H1 (cell line): ENCODE data around the gene SLC25A31. TPM values are rescaled to one million over a fixed set of nuclear protein-coding genes. Genes with fewer than 3 reads are reported as not detected.
A peak's percentile ranks its signal among the peaks of the same experiment; 100 is the strongest.

ENCODE experiments used
- CTCF ChIA-PET: fragments of 300-600 bp; sonication (Branson Sonifier 250); formaldehyde crosslinking; loops from one replicate; lab custom pipeline; 2021; ENCODE audit not compliant: partially characterized antibody; lab: Charles Lee
- POLR2A ChIA-PET: fragments of 300-600 bp; sonication (Branson Sonifier 250); formaldehyde crosslinking; loops from one replicate; lab custom pipeline; 2021; ENCODE audit warnings: inconsistent platforms; ENCODE audit not compliant: partially characterized antibody; lab: Charles Lee
- DNase-seq, 2 experiments: peaks; one replicate each; pipeline versions ENCODE4 v3.0.0 to v3.0.0-alpha.2; 2010 to 2022; ENCODE audit warnings: low spot score in 2 of 2, low read depth in 1 of 2, mixed read lengths in 1 of 2
- FAIRE-seq: peaks from 2 replicates; lab custom pipeline; 2011; peaks lifted over from hg19 to GRCh38; lab: Jason Lieb, UNC
- H2AFZ ChIP-seq: 2 replicates; pipeline ENCODE4 v1.8.1; 2012; ENCODE audit warnings: low read length, inconsistent platforms
- H2AK5ac ChIP-seq: 2 replicates; pipeline ENCODE4 v1.6.1; 2013; ENCODE audit warnings: low read depth, low read length
- H2BK120ac ChIP-seq: replicated peaks from 2 replicates; pipeline ENCODE3; 2013; ENCODE audit warnings: low read depth, low read length, inconsistent platforms
- H2BK12ac ChIP-seq: 2 replicates; pipeline ENCODE4 v1.6.1; 2013; ENCODE audit warnings: low read depth, low read length
- H2BK15ac ChIP-seq: 2 replicates; pipeline ENCODE4 v1.6.1; 2013; ENCODE audit warnings: low read length
- H2BK20ac ChIP-seq: 2 replicates; pipeline ENCODE4 v1.6.1; 2013; ENCODE audit warnings: low read length
- H2BK5ac ChIP-seq: 2 replicates; pipeline ENCODE4 v1.6.1; 2013; ENCODE audit warnings: low read depth, low read length
- H3K14ac ChIP-seq: 2 replicates; pipeline ENCODE4 v1.6.1; 2013; ENCODE audit warnings: inconsistent platforms; ENCODE audit not compliant: insufficient read length
- H3K18ac ChIP-seq: 2 replicates; pipeline ENCODE4 v1.6.1; 2013; ENCODE audit warnings: low read length; ENCODE audit errors: extremely low read depth
- H3K23ac ChIP-seq: 2 replicates; pipeline ENCODE4 v1.6.1; 2013; ENCODE audit warnings: inconsistent platforms; ENCODE audit not compliant: insufficient read length
- H3K23me2 ChIP-seq: 2 replicates; pipeline ENCODE4 v1.6.1; 2013; ENCODE audit warnings: low read depth, low read length
- H3K27ac ChIP-seq: 2 replicates; pipeline ENCODE4 v1.6.1; 2011; ENCODE audit warnings: low read depth, low read length, inconsistent platforms
- H3K27me3 ChIP-seq, 4 experiments: replicated peaks in 1 of 4; 1 replicate in 1 of 4; 2 replicates in 3 of 4; pipeline versions ENCODE4 v1.6.1 to v1.8.1; 2011 to 2013; ENCODE audit warnings: low read length in 3 of 4, mild to moderate bottlenecking in 3 of 4, inconsistent platforms in 2 of 4, mixed read lengths in 2 of 4, moderate library complexity in 1 of 4; ENCODE audit not compliant: control insufficient read depth in 3 of 4, insufficient read depth in 3 of 4; ENCODE audit errors: extremely low read depth in 1 of 4
- H3K36me3 ChIP-seq, 4 experiments: 2 replicates each; pipeline versions ENCODE4 v1.6.1 to v1.8.1; 2011 to 2013; ENCODE audit warnings: mild to moderate bottlenecking in 4 of 4, low read length in 3 of 4, moderate library complexity in 2 of 4, control low read depth in 1 of 4, inconsistent platforms in 1 of 4; ENCODE audit not compliant: insufficient read depth in 4 of 4, control insufficient read depth in 2 of 4
- H3K4ac ChIP-seq: replicated peaks from 2 replicates; pipeline ENCODE3; 2013; ENCODE audit warnings: low read length, low read depth, mixed read lengths, inconsistent platforms; ENCODE audit not compliant: insufficient read length
- H3K4me1 ChIP-seq, 4 experiments: replicated peaks in 1 of 4; 1 replicate in 1 of 4; 2 replicates in 3 of 4; pipeline versions ENCODE4 v1.6.1 to v1.8.1; 2011 to 2013; ENCODE audit warnings: low read length in 3 of 4, inconsistent platforms in 2 of 4, mixed read lengths in 1 of 4; ENCODE audit not compliant: insufficient read depth in 4 of 4, control insufficient read depth in 3 of 4
- H3K4me2 ChIP-seq, 2 experiments: 2 replicates each; pipeline versions ENCODE4 v1.6.1 to v1.8.1; 2011 to 2013; ENCODE audit warnings: low read depth in 2 of 2, low read length in 2 of 2, control low read depth in 1 of 2, inconsistent platforms in 1 of 2, mild to moderate bottlenecking in 1 of 2; ENCODE audit not compliant: insufficient read depth in 1 of 2
- H3K4me3 ChIP-seq, 4 experiments: fragments of 200-600, 300-600 bp in 1 of 4; sonication (generic), shearing (Covaris generic), sonication (Bioruptor Twin) in 1 of 4; 2 replicates each; pipeline versions ENCODE4 v1.5.1 to v1.8.1; 2011 to 2016; ENCODE audit warnings: low read length in 4 of 4, low read depth in 3 of 4, control low read depth in 2 of 4, inconsistent platforms in 2 of 4, mild to moderate bottlenecking in 2 of 4, mixed read lengths in 1 of 4, moderate library complexity in 1 of 4; ENCODE audit not compliant: insufficient read depth in 2 of 4; ENCODE audit errors: extremely low read depth in 1 of 4
- H3K56ac ChIP-seq: replicated peaks from 2 replicates; pipeline ENCODE3; 2013; ENCODE audit warnings: low read depth, mild to moderate bottlenecking, mixed read lengths, low read length, inconsistent platforms; ENCODE audit not compliant: insufficient read length
- H3K79me1 ChIP-seq: 2 replicates; pipeline ENCODE4 v1.6.1; 2013; ENCODE audit warnings: low read depth, low read length, control low read depth
- H3K79me2 ChIP-seq, 2 experiments: 2 replicates each; pipeline versions ENCODE4 v1.6.1 to v1.8.1; 2012 to 2013; ENCODE audit warnings: low read length in 2 of 2, mild to moderate bottlenecking in 2 of 2, inconsistent platforms in 1 of 2; ENCODE audit not compliant: insufficient read depth in 2 of 2, control insufficient read depth in 1 of 2
- H3K9ac ChIP-seq, 4 experiments: replicated peaks in 1 of 4; 1 replicate in 1 of 4; 2 replicates in 3 of 4; pipeline versions ENCODE4 v1.6.1 to v1.8.1; 2011 to 2013; ENCODE audit warnings: low read depth in 3 of 4, low read length in 3 of 4, control low read depth in 2 of 4, mild to moderate bottlenecking in 2 of 4, moderate library complexity in 2 of 4, inconsistent platforms in 1 of 4; ENCODE audit errors: extremely low read depth in 1 of 4
- H3K9me3 ChIP-seq, 2 experiments: 2 replicates each; pipeline versions ENCODE4 v1.6.1 to v1.8.1; 2012 to 2013; ENCODE audit warnings: mild to moderate bottlenecking in 2 of 2, moderate library complexity in 2 of 2, control low read depth in 1 of 2, inconsistent platforms in 1 of 2, low read depth in 1 of 2, low read length in 1 of 2, mixed read lengths in 1 of 2; ENCODE audit not compliant: insufficient read depth in 2 of 2
- H4K20me1 ChIP-seq, 2 experiments: replicated peaks in 1 of 2; 2 replicates each; pipeline versions ENCODE3 to v1.8.1; 2011 to 2013; ENCODE audit warnings: inconsistent platforms in 2 of 2, low read length in 2 of 2, mild to moderate bottlenecking in 1 of 2; ENCODE audit not compliant: insufficient read depth in 2 of 2, control insufficient read depth in 1 of 2
- H4K5ac ChIP-seq: 2 replicates; pipeline ENCODE4 v1.6.1; 2013; ENCODE audit warnings: low read length, low read depth, mixed read lengths, inconsistent platforms; ENCODE audit not compliant: insufficient read length
- H4K8ac ChIP-seq: 2 replicates; pipeline ENCODE4 v1.8.0; 2013; ENCODE audit warnings: mild to moderate bottlenecking, moderate library complexity, low read length, inconsistent platforms; ENCODE audit not compliant: insufficient read depth; ENCODE audit errors: extremely low read depth
- H4K91ac ChIP-seq: replicated peaks from 2 replicates; pipeline ENCODE3; 2013; ENCODE audit warnings: low read length, mixed read lengths, inconsistent platforms; ENCODE audit not compliant: insufficient read length
- CHD1 ChIP-seq: IDR thresholded peaks from 2 replicates; pipeline ENCODE4 v1.6.1; 2012; ENCODE audit warnings: low read depth, low read length, improper control_type of control experiment
- EP300 ChIP-seq, 2 experiments: IDR thresholded peaks; 1 replicate in 1 of 2; 2 replicates in 1 of 2; pipeline ENCODE4 v1.6.1; 2011 to 2012; ENCODE audit warnings: low read depth in 2 of 2, low read length in 2 of 2, mild to moderate bottlenecking in 2 of 2, borderline replicate concordance in 1 of 2, inconsistent platforms in 1 of 2, moderate library complexity in 1 of 2
- HDAC2 ChIP-seq, 2 experiments: fragments of 300-600 bp in 1 of 2; sonication (generic) in 1 of 2; IDR thresholded peaks; 2 replicates each; pipeline ENCODE4 v1.6.1; 2011 to 2012; ENCODE audit warnings: low read depth in 2 of 2, low read length in 2 of 2, mild to moderate bottlenecking in 2 of 2, moderate library complexity in 2 of 2, borderline replicate concordance in 1 of 2, inconsistent platforms in 1 of 2
- HDAC6 ChIP-seq: IDR thresholded peaks from one replicate; pipeline ENCODE4 v1.7.1; 2012; ENCODE audit warnings: low read depth, mild to moderate bottlenecking, inconsistent platforms, low read length, moderate library complexity
- KDM1A ChIP-seq: fragments of 200-600, 300-600 bp; sonication (generic); IDR thresholded peaks from 2 replicates; pipeline ENCODE4 v1.7.1; 2016; ENCODE audit warnings: mild to moderate bottlenecking, low read length, borderline replicate concordance
- NANOG ChIP-seq: IDR thresholded peaks from 2 replicates; pipeline ENCODE4 v1.6.1; 2011; ENCODE audit warnings: low read length, low read depth, mild to moderate bottlenecking, inconsistent platforms; ENCODE audit not compliant: insufficient read depth, poor library complexity, severe bottlenecking
- POLR2AphosphoS5 ChIP-seq: IDR thresholded peaks from 2 replicates; pipeline ENCODE4 v1.6.1; 2011; ENCODE audit warnings: low read depth, low read length
- SIX5 ChIP-seq: IDR thresholded peaks from 2 replicates; pipeline ENCODE4 v1.6.1; 2011; ENCODE audit warnings: mild to moderate bottlenecking, low read depth, low read length
- SP4 ChIP-seq: IDR thresholded peaks from 2 replicates; pipeline ENCODE4 v1.6.1; 2012; ENCODE audit warnings: low read length, inconsistent platforms
- TAF1 ChIP-seq: IDR thresholded peaks from 2 replicates; pipeline ENCODE4 v1.6.1; 2011; ENCODE audit warnings: mild to moderate bottlenecking, low read depth, low read length
- YY1 ChIP-seq: IDR thresholded peaks from 2 replicates; pipeline ENCODE4 v1.6.1; 2011; ENCODE audit warnings: low read depth, mild to moderate bottlenecking, low read length
- ZNF274 ChIP-seq: IDR thresholded peaks from 2 replicates; pipeline ENCODE4 v1.7.0; 2012; ENCODE audit warnings: low read length, borderline replicate concordance; ENCODE audit errors: extremely low read depth
- WGBS, 2 experiments: shearing (Covaris generic) in 1 of 2; methylation state at CpG; one replicate each; pipeline versions ENCODE4 v1.1.6 to v1.1.7; 2013 to 2015; ENCODE audit warnings: low lambda C conversion rate in 2 of 2, mixed read lengths in 2 of 2, inconsistent platforms in 1 of 2, low coverage in 1 of 2, missing lambda C conversion rate in 1 of 2; ENCODE audit not compliant: insufficient replicate concordance in 2 of 2, insufficient coverage in 1 of 2, insufficient read length in 1 of 2; ENCODE audit errors: extremely low coverage in 1 of 2, missing lambda C conversion rate in 1 of 2; 5-methylcytosine and 5-hydroxymethylcytosine counted together
- polyA plus RNA-seq, 7 experiments: library from polyadenylated mRNA; depleted of rRNA in 3 of 7; stranded (reverse) in 5 of 7; unstranded in 2 of 7; fragments of >200 nt in 5 of 7; fragments of 200-250 nt in 2 of 7; gene quantifications; 1 replicate in 5 of 7; 2 replicates in 1 of 7; 4 replicates in 1 of 7; pipeline versions ENCODE4 v1.2.1 to v1.2.3, GENCODE V29; 2011 to 2013; ENCODE audit warnings: missing spikeins in 2 of 7, mixed read lengths in 2 of 7
- total RNA-seq: library from RNA; stranded (reverse); fragmentation: NEBNext Ultra II Directional; extraction: Animal tissue kit (Norgen Biotek cat#: 25700); gene quantifications from 2 replicates; pipeline ENCODE4 v1.2.1, GENCODE V29; 2021
- TF ChIP-seq, protein P1 (sequence below): IDR thresholded peaks from 2 replicates; pipeline ENCODE4 v1.6.1; 2012; ENCODE audit warnings: inconsistent platforms

SLC25A31 gene
- total and polyA plus RNA-seq, 2 of the 8 experiments (the other 6 are each of a cell fraction or from before 2014, with no cell fraction given) = not detected

DNA sequence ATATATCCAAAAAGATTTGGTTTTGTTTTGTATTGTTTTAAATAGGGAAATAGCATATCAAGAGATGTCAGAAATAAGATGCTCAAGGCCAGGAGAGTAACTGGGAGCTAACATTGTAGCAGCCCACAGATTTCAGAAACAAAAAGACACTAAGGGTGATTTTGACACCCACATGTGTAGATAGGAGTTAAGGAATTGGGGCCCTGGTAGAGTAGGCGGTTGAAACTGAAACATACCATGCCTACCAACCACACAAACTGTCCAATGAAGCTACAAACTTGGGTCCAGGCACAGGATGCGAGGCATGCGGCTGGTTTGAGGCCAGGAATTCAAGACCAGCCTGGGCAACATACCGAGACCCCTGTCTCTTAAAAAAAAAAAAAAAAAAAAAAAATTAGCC, 45.6 kb downstream of the SLC25A31 start:
- Histone ChIP-seq H3K4me1 (peaks cover 0 to 5% (median 0%) of the 10 kb centered on the region in 4 experiments; a peak in 1 of 7 replicates), H3K27me3 (peaks cover 2 to 6% (median 5%) of the 10 kb centered on the region in 4 experiments; a peak in 6 of 7 replicates)
- no peak for TF ChIP-seq TAF1
- no peak for TF ChIP-seq KDM1A
- TF ChIP-seq, protein P1, sequence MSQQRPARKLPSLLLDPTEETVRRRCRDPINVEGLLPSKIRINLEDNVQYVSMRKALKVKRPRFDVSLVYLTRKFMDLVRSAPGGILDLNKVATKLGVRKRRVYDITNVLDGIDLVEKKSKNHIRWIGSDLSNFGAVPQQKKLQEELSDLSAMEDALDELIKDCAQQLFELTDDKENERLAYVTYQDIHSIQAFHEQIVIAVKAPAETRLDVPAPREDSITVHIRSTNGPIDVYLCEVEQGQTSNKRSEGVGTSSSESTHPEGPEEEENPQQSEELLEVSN = no peak
- no peak for TF ChIP-seq YY1
- no peak for TF ChIP-seq HDAC2 (IDR thresholded peaks at IDR 0.05; ENCODE audit: borderline replicate concordance in 1 of 2, low read depth in 2 of 2, low read length in 2 of 2)
- no peak for TF ChIP-seq EP300 (IDR thresholded peaks at IDR 0.05; ENCODE audit: borderline replicate concordance in 1 of 2, low read depth in 2 of 2, low read length in 2 of 2)
- no peak for TF ChIP-seq HDAC6
- TF ChIP-seq ZNF274 = no peak
- no peak for TF ChIP-seq NANOG
- TF ChIP-seq SP4 = no peak
- no peak for TF ChIP-seq CHD1
- TF ChIP-seq SIX5 = no peak
- TF ChIP-seq POLR2AphosphoS5 = no peak

More for the DNA sequence above, 45.6 kb downstream of the SLC25A31 start:
- H3K9me3 ChIP-seq = no peaks in the 10 kb centered on the region
- H2BK20ac ChIP-seq = no peak overlapping the region
- H3K14ac ChIP-seq = no peak overlapping the region
- no peak for FAIRE-seq
- H3K56ac ChIP-seq = no peak overlapping the region
- H3K23ac ChIP-seq = no peak overlapping the region
- 0 out of 2 replicates have a peak overlapping the region, but pooled peaks have one; percentile 20 for H2AFZ ChIP-seq
- H2BK12ac ChIP-seq = 0 out of 2 replicates have a peak overlapping the region, but pooled peaks have one; percentile 69
- H3K9ac ChIP-seq = no peak overlapping the region
- no peak overlapping the region for H2AK5ac ChIP-seq
- no peak overlapping the region for H4K5ac ChIP-seq
- no peak overlapping the region for H2BK120ac ChIP-seq
- no peaks in the 10 kb centered on the region for H3K79me1 ChIP-seq
- no peak overlapping the region for H3K4ac ChIP-seq
- H3K23me2 ChIP-seq = no peaks in the 10 kb centered on the region
- H3K4me3 ChIP-seq = no peak overlapping the region
- H2BK15ac ChIP-seq = no peak overlapping the region
- no peak overlapping the region; the same call in 1 of the 2 replicates for H2BK5ac ChIP-seq
- H3K4me2 ChIP-seq = no peak overlapping the region
- H4K8ac ChIP-seq = no peak overlapping the region
- POLR2A ChIA-PET = no interaction called here
- no peak overlapping the region for H3K27ac ChIP-seq
- DNase-seq = no peak
- H3K18ac ChIP-seq = no peak overlapping the region
- no peak overlapping the region for H4K91ac ChIP-seq
- 83% methylated on average over 4 of the region's 4 CpGs; no CpG with 5 or more reads in 1 of the 2 experiments for WGBS, 2 experiments
- no peaks in the 10 kb centered on the region for H4K20me1 ChIP-seq
- CTCF ChIA-PET = interaction anchor here (1.2 kb wide), 1 partner anchor 13 kb away, joined by 4 read pairs; no protein-coding TSS in a partner anchor
- H3K79me2 ChIP-seq = no peaks in the 10 kb centered on the region
- no peaks in the 10 kb centered on the region for H3K36me3 ChIP-seq
